ENCODE measurements around the gene LIMK2.
"Not testable (repeated sequence)": the region's sequence is repeated elsewhere in the genome, so short reads cannot be mapped to it uniquely, and the experiment has no call there.

The LIMK2 gene

GRCh38 chr22:31241936-31242335, 29.8 kb downstream of the LIMK2 start:
- DNase-seq (ENCODE audit: low spot score) = no peak
- Histone ChIP-seq H3K4me3 (no peak overlapping the region), H3K27ac (no peak overlapping the region)
- no peak for TF ChIP-seq CTCF (IDR thresholded peaks at IDR 0.05)

DNA sequence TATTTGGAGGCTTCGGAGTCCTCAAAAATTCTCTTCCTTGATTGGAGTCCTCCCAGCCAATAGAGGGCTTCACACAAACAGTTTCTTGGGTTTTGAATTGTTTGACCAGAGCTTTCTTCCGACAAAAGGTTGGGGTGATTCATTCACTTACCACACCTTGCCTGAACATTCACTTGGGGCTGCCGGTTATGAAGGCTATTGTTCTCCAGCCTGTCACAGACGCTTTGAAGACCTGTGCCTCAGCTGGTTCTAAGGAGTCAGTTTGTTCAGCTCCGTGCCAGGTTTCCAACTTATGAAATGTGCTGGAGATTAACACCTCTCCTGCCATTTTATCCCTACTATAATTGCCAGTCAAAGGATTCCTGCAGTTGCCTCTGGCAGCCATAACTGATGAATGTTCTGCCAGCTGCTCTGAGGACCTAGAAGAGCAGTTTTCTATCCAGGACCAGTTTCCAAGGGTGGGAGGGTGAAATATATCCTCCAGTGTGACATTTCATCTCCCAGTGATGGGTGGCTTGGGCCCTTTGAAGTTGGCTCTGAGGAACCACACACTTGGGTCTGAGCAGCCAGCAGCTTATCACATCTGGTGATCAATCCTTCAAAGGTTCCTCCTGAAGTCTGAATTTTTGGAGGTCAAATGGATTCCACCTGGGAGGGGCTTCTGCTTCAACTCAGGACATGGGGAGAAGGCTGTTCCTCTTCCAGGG, 31.4 kb downstream of the LIMK2 start:
- TF ChIP-seq CTCF (IDR thresholded peaks at IDR 0.05) = no peak
- DNase-seq (ENCODE audit: low spot score) = no peak
- no peak overlapping the region for H3K4me3 ChIP-seq
- H3K27ac ChIP-seq = peak overlapping the region; percentile 39 to 69

- DNase-seq (ENCODE audit: low spot score) = no peak
- peak overlapping the region; percentile 39 to 69 for H3K27ac ChIP-seq
- no peak for TF ChIP-seq CTCF (IDR thresholded peaks at IDR 0.05)
- no peak overlapping the region for H3K4me3 ChIP-seq
Observed at GRCh38 chr22:31244046-31244942, 32.2 kb downstream of the LIMK2 start.

- no peak overlapping the region for H3K4me3 ChIP-seq
- peak overlapping the region in 1 of 2 donors; percentile 69 for H3K27ac ChIP-seq
- no peak for TF ChIP-seq CTCF (IDR thresholded peaks at IDR 0.05)
- no peak for DNase-seq (ENCODE audit: low spot score)
Observed at GRCh38 chr22:31244943-31245451, 32.9 kb downstream of the LIMK2 start.

DNA sequence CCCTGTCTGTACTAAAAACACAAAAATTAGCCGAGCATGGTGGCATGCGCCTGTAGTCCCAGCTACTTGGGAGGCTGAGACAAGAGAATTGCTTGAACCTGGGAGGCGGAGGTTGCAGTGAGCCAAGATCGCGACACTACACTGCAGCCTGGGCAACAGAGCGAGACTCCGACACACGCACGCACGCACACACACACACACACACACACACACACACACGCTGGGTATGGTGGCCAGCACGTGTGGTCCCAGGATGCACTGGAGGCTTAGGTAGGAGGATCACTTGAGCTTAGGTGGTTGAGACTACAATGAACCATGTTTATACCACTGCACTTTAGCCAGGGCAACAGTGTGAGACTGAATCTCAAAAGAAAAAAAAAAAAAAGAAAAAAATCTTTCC, 33.9 kb downstream of the LIMK2 start:
- not testable (repeated sequence) for H3K4me3 ChIP-seq; DNase-seq (ENCODE audit: low spot score); H3K27ac ChIP-seq

DNA sequence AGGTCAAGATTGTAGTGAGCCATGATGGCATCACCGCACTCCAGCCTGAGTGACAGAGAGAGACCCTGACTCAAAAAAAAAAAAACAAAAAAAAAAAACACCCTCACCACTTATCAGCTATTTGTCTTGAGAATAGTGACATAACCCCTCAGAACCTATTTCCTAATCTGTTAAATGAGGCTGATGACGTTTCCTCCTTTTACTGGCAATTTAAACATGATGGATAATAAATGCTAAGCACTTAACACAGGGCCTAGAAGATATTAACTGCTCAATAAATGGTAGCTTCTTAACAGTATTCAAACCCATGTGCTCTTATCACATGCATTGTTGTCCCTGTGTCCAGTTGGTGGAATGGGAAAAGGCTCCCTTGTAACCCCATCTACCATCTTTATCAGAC, 34.6 kb downstream of the LIMK2 start:
- no peak overlapping the region for H3K4me3 ChIP-seq
- TF ChIP-seq CTCF (IDR thresholded peaks at IDR 0.05) = no peak
- no peak overlapping the region for H3K27ac ChIP-seq
- DNase-seq (ENCODE audit: low spot score) = no peak

DNA sequence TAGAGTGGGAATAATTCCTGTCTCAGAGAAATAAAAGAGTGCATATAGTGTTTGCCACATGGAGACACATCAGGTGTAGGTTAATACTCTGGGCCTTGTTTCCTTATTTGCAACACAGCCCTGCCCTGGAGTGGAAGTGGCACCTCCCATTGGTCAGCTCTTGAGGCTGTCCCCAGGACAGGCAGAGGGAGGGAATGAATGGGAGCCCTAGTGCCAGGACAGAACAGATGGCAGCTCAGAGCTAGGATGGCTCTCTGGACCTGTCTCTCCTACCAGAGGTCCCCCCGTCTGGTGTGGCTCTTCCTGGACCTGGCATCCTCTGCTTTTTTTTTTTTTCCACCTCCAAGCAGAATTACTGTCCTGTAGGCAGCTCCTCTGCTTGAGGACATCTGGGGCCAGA, 35.6 kb downstream of the LIMK2 start:
- Histone ChIP-seq H3K4me3 (peak overlapping the region; percentile 71), H3K27ac (no peak overlapping the region)
- TF ChIP-seq CTCF (IDR thresholded peaks at IDR 0.05) = no peak
- DNase-seq (ENCODE audit: low spot score) = no peak

Measured in coronary artery (tissue), 2 donors.